Muscle layer of duodenum (tissue), 2 donors: ENCODE measurements around the gene SYT9.

Experiments used
- H3K27ac ChIP-seq: one replicate; pipeline ENCODE4 v1.7.0; 2013; ENCODE audit warnings: mild to moderate bottlenecking, low read length
- H3K27me3 ChIP-seq: one replicate; pipeline ENCODE4 v1.7.0; 2013; ENCODE audit warnings: low read depth, mild to moderate bottlenecking, control low read depth, low read length
- H3K36me3 ChIP-seq, 2 donors: one replicate each; pipeline ENCODE4 v1.7.0; 2013; ENCODE audit warnings: low read length in 2 of 2, control low read depth in 1 of 2, mild to moderate bottlenecking in 1 of 2; ENCODE audit not compliant: insufficient read depth in 2 of 2, control insufficient read depth in 1 of 2
- H3K4me1 ChIP-seq, 2 donors: one replicate each; pipeline ENCODE4 v1.7.0; 2013; ENCODE audit warnings: low read length in 2 of 2, mild to moderate bottlenecking in 2 of 2, control low read depth in 1 of 2, moderate library complexity in 1 of 2; ENCODE audit not compliant: insufficient read depth in 2 of 2, control insufficient read depth in 1 of 2
- H3K4me3 ChIP-seq, 2 donors: one replicate each; pipeline ENCODE4 v1.7.0; 2013; ENCODE audit warnings: low read length in 2 of 2, low read depth in 1 of 2, mild to moderate bottlenecking in 1 of 2
- H3K9me3 ChIP-seq, 2 donors: one replicate each; pipeline ENCODE4 v1.7.0; 2013; ENCODE audit warnings: low read length in 2 of 2, control low read depth in 1 of 2, mild to moderate bottlenecking in 1 of 2; ENCODE audit not compliant: control insufficient read depth in 1 of 2
- donor health status: healthy.

SYT9 gene

GRCh38 chr11:7251836-7252682 lies at the start of gene SYT9:
TSS of gene SYT9 (plus strand) at chr11:7251904. CDS start at chr11:7252187, 283 bp downstream.
- peaks cover 0 to 3% of the 10 kb centered on the region in 2 donors for H3K9me3 ChIP-seq
- no peak within 1 kb of the TSS for H3K27ac ChIP-seq
- H3K27me3 ChIP-seq: peaks cover 15% of the 10 kb centered on the region

GRCh38 chr11:7202412-7202811 lies 49.3 kb upstream of the SYT9 start:
- H3K4me3 ChIP-seq: no peak overlapping the region
- H3K27me3 ChIP-seq: no peaks in the 10 kb centered on the region
- no peak overlapping the region for H3K27ac ChIP-seq
- H3K36me3 ChIP-seq: no peaks in the 10 kb centered on the region
- H3K9me3 ChIP-seq: no peaks in the 10 kb centered on the region
- no peaks in the 10 kb centered on the region for H3K4me1 ChIP-seq

More at GRCh38 chr11:7251836-7252682, at the start of gene SYT9:
- peaks cover 0 to 15% of the 10 kb centered on the region in 2 donors for H3K4me1 ChIP-seq
- H3K36me3 ChIP-seq: no peaks in the 10 kb centered on the region
- peak within 1 kb of the TSS in 1 of 2 donors; percentile 79 for H3K4me3 ChIP-seq

GRCh38 chr11:7204778-7205177 lies 46.9 kb upstream of the SYT9 start:
- H3K27me3 ChIP-seq: no peaks in the 10 kb centered on the region
- no peak overlapping the region for H3K4me3 ChIP-seq
- H3K9me3 ChIP-seq: no peaks in the 10 kb centered on the region
- no peaks in the 10 kb centered on the region for H3K36me3 ChIP-seq
- no peaks in the 10 kb centered on the region for H3K4me1 ChIP-seq
- H3K27ac ChIP-seq: no peak overlapping the region

GRCh38 chr11:7208391-7208790 lies 43.3 kb upstream of the SYT9 start:
- Histone ChIP-seq H3K27me3 (no peaks in the 10 kb centered on the region), H3K36me3 (no peaks in the 10 kb centered on the region), H3K4me3 (no peak overlapping the region), H3K9me3 (no peaks in the 10 kb centered on the region), H3K4me1 (no peaks in the 10 kb centered on the region), H3K27ac (no peak overlapping the region)

- Histone ChIP-seq H3K27ac (no peak overlapping the region), H3K27me3 (no peaks in the 10 kb centered on the region), H3K9me3 (no peaks in the 10 kb centered on the region), H3K36me3 (no peaks in the 10 kb centered on the region), H3K4me3 (no peak overlapping the region), H3K4me1 (no peaks in the 10 kb centered on the region)
These were observed 32.2 kb upstream of the SYT9 start for GRCh38 chr11:7219491-7219890.

- Histone ChIP-seq H3K27me3 (no peaks in the 10 kb centered on the region), H3K27ac (no peak overlapping the region)
These were observed 31.1 kb upstream of the SYT9 start for GRCh38 chr11:7220636-7221035.

GRCh38 chr11:7222619-7223018 lies 29.1 kb upstream of the SYT9 start:
- Histone ChIP-seq H3K9me3 (no peaks in the 10 kb centered on the region), H3K36me3 (no peaks in the 10 kb centered on the region), H3K27me3 (no peaks in the 10 kb centered on the region), H3K4me1 (no peaks in the 10 kb centered on the region), H3K27ac (no peak overlapping the region), H3K4me3 (no peak overlapping the region)

More at GRCh38 chr11:7220636-7221035, 31.1 kb upstream of the SYT9 start:
- Histone ChIP-seq H3K36me3 (no peaks in the 10 kb centered on the region), H3K9me3 (no peaks in the 10 kb centered on the region), H3K4me3 (no peak overlapping the region), H3K4me1 (no peaks in the 10 kb centered on the region)

GRCh38 chr11:7239877-7240276 lies 11.8 kb upstream of the SYT9 start:
- Histone ChIP-seq H3K9me3 (no peaks in the 10 kb centered on the region), H3K4me3 (no peak overlapping the region), H3K27ac (no peak overlapping the region), H3K36me3 (no peaks in the 10 kb centered on the region), H3K4me1 (no peaks in the 10 kb centered on the region), H3K27me3 (no peaks in the 10 kb centered on the region)

- Histone ChIP-seq H3K27me3 (peaks cover under 1% of the 10 kb centered on the region), H3K4me1 (no peaks in the 10 kb centered on the region), H3K4me3 (no peak overlapping the region), H3K36me3 (no peaks in the 10 kb centered on the region), H3K27ac (no peak overlapping the region), H3K9me3 (peaks cover 0 to 3% of the 10 kb centered on the region in 2 donors)
These were observed 6.4 kb upstream of the SYT9 start for GRCh38 chr11:7245341-7245740.

GRCh38 chr11:7246179-7246578 lies 5.5 kb upstream of the SYT9 start:
- H3K27me3 ChIP-seq: peaks cover 6% of the 10 kb centered on the region
- H3K4me1 ChIP-seq: no peaks in the 10 kb centered on the region
- peaks cover 0 to 3% of the 10 kb centered on the region in 2 donors for H3K9me3 ChIP-seq
- H3K4me3 ChIP-seq: no peak overlapping the region
- H3K27ac ChIP-seq: no peak overlapping the region
- H3K36me3 ChIP-seq: no peaks in the 10 kb centered on the region

GRCh38 chr11:7250166-7250565 lies 1.5 kb upstream of the SYT9 start:
- peaks cover 15% of the 10 kb centered on the region for H3K27me3 ChIP-seq
- H3K27ac ChIP-seq: no peak overlapping the region
- H3K4me3 ChIP-seq: no peak overlapping the region
- no peaks in the 10 kb centered on the region for H3K36me3 ChIP-seq
- peaks cover 0 to 15% of the 10 kb centered on the region in 2 donors for H3K4me1 ChIP-seq
- H3K9me3 ChIP-seq: peaks cover 0 to 3% of the 10 kb centered on the region in 2 donors

GRCh38 chr11:7251487-7251835 lies 243 bp upstream of the SYT9 start:
- Histone ChIP-seq H3K9me3 (peaks cover 0 to 3% of the 10 kb centered on the region in 2 donors), H3K27ac (no peak overlapping the region), H3K4me1 (peaks cover 0 to 15% of the 10 kb centered on the region in 2 donors), H3K27me3 (peaks cover 15% of the 10 kb centered on the region), H3K4me3 (peak overlapping the region in 1 of 2 donors; percentile 79), H3K36me3 (no peaks in the 10 kb centered on the region)
